Nephron progenitor cell (in vitro differentiated cells): ENCODE data around the gene FNDC11.

Source experiments
- DNase-seq: peaks from one replicate; pipeline ENCODE4 v3.0.0; 2021
- H3K27ac Mint-ChIP-seq: 2 replicates; pipeline ENCODE4 v1.8.0; 2021; ENCODE audit warnings: mild to moderate bottlenecking, moderate library complexity, mixed read lengths
- H3K27me3 Mint-ChIP-seq: 2 replicates; pipeline ENCODE4 v1.8.0; 2021; ENCODE audit warnings: mild to moderate bottlenecking, low read depth, mixed read lengths; ENCODE audit not compliant: poor library complexity
- H3K36me3 Mint-ChIP-seq: 2 replicates; pipeline ENCODE4 v1.8.0; 2021; ENCODE audit warnings: low read depth, mixed read lengths
- H3K4me1 Mint-ChIP-seq: 2 replicates; pipeline ENCODE4 v1.8.0; 2021; ENCODE audit warnings: mixed read lengths
- H3K4me3 Mint-ChIP-seq: 2 replicates; pipeline ENCODE4 v1.8.0; 2021; ENCODE audit warnings: mild to moderate bottlenecking, moderate library complexity, mixed read lengths
- H3K9me3 Mint-ChIP-seq: 2 replicates; pipeline ENCODE4 v1.8.0; 2021; ENCODE audit warnings: mild to moderate bottlenecking, moderate library complexity, mixed read lengths
- CTCF ChIP-seq: fragments of 200-600 bp; sonication (generic); IDR thresholded peaks from 2 replicates; pipeline ENCODE4 v1.5.0; 2021; ENCODE audit warnings: antibody characterized with exemption

The FNDC11 gene

GRCh38 chr20:63553933-63554290 lies at the start of gene FNDC11:
FNDC11 (plus strand) TSS chr20:63554159; CDS start chr20:63555664, 1,505 bp downstream.
- no peak for TF ChIP-seq CTCF
- H3K27ac Mint-ChIP-seq, result no peak within 1 kb of the TSS
- H3K36me3 Mint-ChIP-seq, result no peaks in the 10 kb centered on the region
- DNase-seq, result peak; percentile 81
- H3K9me3 Mint-ChIP-seq, result no peaks in the 10 kb centered on the region
- H3K4me1 Mint-ChIP-seq, result peaks cover 20% of the 10 kb centered on the region
- peaks cover 21% of the 10 kb centered on the region for H3K27me3 Mint-ChIP-seq
- peak within 1 kb of the TSS; percentile 76 for H3K4me3 Mint-ChIP-seq

- Mint-ChIP-seq H3K4me1 (peaks cover 6% of the 10 kb centered on the region), H3K4me3 (no peak overlapping the region), H3K9me3 (peaks cover 51% of the 10 kb centered on the region), H3K27ac (no peak overlapping the region), H3K36me3 (peaks cover 5% of the 10 kb centered on the region), H3K27me3 (peaks cover 68% of the 10 kb centered on the region)
- TF ChIP-seq CTCF, result no peak
- DNase-seq, result no peak
These were observed 49.3 kb upstream of the FNDC11 start for GRCh38 chr20:63504642-63505041.

- H3K36me3 Mint-ChIP-seq, result peaks cover 5% of the 10 kb centered on the region
- peaks cover 6% of the 10 kb centered on the region for H3K4me1 Mint-ChIP-seq
- peaks cover 66% of the 10 kb centered on the region for H3K27me3 Mint-ChIP-seq
- no peak for DNase-seq
- no peak overlapping the region for H3K27ac Mint-ChIP-seq
- no peak for TF ChIP-seq CTCF
- H3K9me3 Mint-ChIP-seq, result peaks cover 57% of the 10 kb centered on the region
- no peak overlapping the region for H3K4me3 Mint-ChIP-seq
These were observed 48.7 kb upstream of the FNDC11 start for GRCh38 chr20:63505281-63505680.

- Mint-ChIP-seq H3K9me3 (peaks cover 60% of the 10 kb centered on the region), H3K27ac (no peak overlapping the region), H3K36me3 (peaks cover 5% of the 10 kb centered on the region), H3K4me1 (peaks cover 6% of the 10 kb centered on the region), H3K27me3 (peaks cover 65% of the 10 kb centered on the region), H3K4me3 (no peak overlapping the region)
- TF ChIP-seq CTCF, result no peak
- no peak for DNase-seq
These were observed 48.2 kb upstream of the FNDC11 start for GRCh38 chr20:63505723-63506122.

GRCh38 chr20:63507083-63507743 lies 46.7 kb upstream of the FNDC11 start:
- Mint-ChIP-seq H3K4me1 (no peaks in the 10 kb centered on the region), H3K9me3 (peaks cover 63% of the 10 kb centered on the region), H3K36me3 (peaks cover 9% of the 10 kb centered on the region), H3K27ac (no peak overlapping the region), H3K27me3 (peaks cover 66% of the 10 kb centered on the region), H3K4me3 (no peak overlapping the region)
- DNase-seq, result no peak
- no peak for TF ChIP-seq CTCF

- Mint-ChIP-seq H3K4me3 (no peak overlapping the region), H3K27ac (no peak overlapping the region), H3K9me3 (peaks cover 71% of the 10 kb centered on the region), H3K36me3 (peaks cover 11% of the 10 kb centered on the region), H3K27me3 (peaks cover 74% of the 10 kb centered on the region), H3K4me1 (no peaks in the 10 kb centered on the region)
- DNase-seq, result no peak
- no peak for TF ChIP-seq CTCF
These were observed 45.7 kb upstream of the FNDC11 start for GRCh38 chr20:63508072-63508768.
